Adrenal gland (tissue), 5 donors: ENCODE measurements around the gene GLRX.

Experiments used
- POLR2A ChIP-seq, 2 donors: fragments of 450-650 bp; IDR thresholded peaks; one replicate each; pipeline ENCODE4 v1.6.1; 2017; ENCODE audit warnings: antibody characterized with exemption in 2 of 2, mild to moderate bottlenecking in 2 of 2, moderate library complexity in 1 of 2
- TF ChIP-seq, protein P1 (sequence below), 6 experiments: fragments of 450-650 bp in 4 of 6; fragments of 200-600 bp in 2 of 6; sonication (generic) in 1 of 6; IDR thresholded peaks; 1 replicate in 5 of 6; 2 replicates in 1 of 6; pipeline versions ENCODE4 v1.5.1 to v1.8.0; 2016 to 2021; ENCODE audit warnings: antibody characterized with exemption in 6 of 6, mild to moderate bottlenecking in 2 of 6, moderate library complexity in 1 of 6
- donor health status: DM: no; HTN: no; CAD: no.

DNA sequence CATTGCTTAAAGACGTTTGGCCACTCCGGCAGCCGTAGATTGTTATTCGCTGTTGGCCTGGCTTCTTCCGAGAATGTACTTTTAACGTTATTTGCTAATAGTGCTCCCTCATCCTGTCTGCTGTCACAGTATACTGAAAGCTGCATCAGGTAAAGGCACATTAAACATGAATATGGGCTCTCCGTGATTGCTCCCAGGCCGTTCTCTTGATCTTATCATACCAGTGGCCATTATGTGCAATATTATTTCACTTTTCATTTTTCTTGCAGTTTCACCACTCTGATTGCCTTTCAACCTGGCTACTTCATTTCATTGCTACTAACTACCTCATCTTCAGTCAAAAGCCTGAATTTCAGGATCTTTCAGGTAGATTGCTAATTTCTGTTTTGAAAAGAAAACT lies 34.0 kb downstream of the GLRX start:
- TF ChIP-seq, protein P1, sequence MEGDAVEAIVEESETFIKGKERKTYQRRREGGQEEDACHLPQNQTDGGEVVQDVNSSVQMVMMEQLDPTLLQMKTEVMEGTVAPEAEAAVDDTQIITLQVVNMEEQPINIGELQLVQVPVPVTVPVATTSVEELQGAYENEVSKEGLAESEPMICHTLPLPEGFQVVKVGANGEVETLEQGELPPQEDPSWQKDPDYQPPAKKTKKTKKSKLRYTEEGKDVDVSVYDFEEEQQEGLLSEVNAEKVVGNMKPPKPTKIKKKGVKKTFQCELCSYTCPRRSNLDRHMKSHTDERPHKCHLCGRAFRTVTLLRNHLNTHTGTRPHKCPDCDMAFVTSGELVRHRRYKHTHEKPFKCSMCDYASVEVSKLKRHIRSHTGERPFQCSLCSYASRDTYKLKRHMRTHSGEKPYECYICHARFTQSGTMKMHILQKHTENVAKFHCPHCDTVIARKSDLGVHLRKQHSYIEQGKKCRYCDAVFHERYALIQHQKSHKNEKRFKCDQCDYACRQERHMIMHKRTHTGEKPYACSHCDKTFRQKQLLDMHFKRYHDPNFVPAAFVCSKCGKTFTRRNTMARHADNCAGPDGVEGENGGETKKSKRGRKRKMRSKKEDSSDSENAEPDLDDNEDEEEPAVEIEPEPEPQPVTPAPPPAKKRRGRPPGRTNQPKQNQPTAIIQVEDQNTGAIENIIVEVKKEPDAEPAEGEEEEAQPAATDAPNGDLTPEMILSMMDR (IDR thresholded peaks at IDR 0.05): no peak
- no peak for TF ChIP-seq POLR2A (IDR thresholded peaks at IDR 0.05)
